GM21528 (cell line): ENCODE data around the gene TSC2.

Experiments
- ATAC-seq: cut with Tn5 transposase; IDR thresholded peaks from one replicate; pipeline ENCODE4 v1.9.1; 2021; ENCODE audit warnings: mild to moderate bottlenecking, moderate library complexity; ENCODE audit not compliant: unreplicated experiment, low FRiP score

TSC2 gene

DNA sequence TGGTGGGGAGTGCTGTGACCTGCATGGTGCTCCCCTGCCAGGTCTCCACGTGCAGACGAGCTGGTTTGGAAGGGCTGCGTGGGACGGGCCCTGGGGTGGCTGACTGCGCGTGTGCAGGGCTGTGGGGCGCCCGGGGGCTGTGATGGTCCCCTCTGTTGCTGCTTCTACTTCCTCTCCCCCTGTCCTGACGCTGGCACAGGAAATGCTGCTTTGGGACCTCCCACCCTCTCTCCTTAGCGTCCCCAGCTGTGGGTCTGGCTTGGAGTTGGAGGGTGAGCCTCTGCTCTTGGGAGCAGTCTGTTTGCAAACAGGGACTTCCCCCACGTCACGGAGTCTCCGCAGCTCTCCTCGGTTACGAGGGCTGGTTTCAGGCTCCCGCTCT, 35.2 kb downstream of the TSC2 start:
- ATAC-seq: no peak

DNA sequence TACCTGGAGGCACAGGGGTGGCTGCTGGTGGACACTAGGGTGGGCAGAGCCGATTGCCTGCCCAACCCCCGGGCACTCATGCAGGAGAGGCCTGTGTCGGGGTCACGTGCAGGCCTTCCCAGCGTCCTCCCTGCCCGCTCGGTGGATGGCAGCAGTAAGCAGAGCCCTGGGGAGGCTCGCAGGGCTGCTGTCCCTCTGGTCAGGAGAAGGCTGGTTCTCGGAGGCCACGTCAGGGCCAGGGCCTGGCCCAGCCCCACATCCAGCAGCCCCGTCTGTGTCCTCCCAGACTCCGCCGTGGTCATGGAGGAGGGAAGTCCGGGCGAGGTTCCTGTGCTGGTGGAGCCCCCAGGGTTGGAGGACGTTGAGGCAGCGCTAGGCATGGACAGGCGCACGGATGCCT, 35.6 kb downstream of the TSC2 start:
- ATAC-seq: no peak

DNA sequence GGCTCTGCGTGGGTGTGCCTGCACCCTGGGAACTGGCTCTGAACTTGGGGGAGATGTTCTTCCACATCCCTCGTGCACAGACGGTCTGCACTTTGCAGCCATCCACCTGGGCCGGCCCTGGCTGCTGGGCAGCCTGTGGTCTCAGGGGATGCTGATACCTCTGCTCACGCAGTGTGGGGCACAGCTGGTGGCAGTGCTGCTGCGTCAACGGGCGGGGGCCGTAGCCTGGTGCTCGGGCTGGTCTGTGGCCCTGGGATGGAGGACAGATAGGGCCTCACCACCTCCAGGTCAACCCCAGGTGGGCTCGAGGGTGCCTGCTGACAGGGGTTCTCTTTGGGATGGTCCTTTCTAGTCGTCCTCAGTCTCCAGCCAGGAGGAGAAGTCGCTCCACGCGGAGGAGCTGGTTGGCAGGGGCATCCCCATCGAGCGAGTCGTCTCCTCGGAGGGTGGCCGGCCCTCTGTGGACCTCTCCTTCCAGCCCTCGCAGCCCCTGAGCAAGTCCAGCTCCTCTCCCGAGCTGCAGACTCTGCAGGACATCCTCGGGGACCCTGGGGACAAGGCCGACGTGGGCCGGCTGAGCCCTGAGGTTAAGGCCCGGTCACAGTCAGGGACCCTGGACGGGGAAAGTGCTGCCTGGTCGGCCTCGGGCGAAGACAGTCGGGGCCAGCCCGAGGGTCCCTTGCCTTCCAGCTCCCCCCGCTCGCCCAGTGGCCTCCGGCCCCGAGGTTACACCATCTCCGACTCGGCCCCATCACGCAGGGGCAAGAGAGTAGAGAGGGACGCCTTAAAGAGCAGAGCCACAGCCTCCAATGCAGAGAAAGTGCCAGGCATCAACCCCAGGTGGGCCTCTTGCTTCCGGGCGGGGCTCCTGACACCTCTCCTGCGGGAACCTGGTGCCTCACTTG, 36.3 kb downstream of the TSC2 start:
- no peak for ATAC-seq

DNA sequence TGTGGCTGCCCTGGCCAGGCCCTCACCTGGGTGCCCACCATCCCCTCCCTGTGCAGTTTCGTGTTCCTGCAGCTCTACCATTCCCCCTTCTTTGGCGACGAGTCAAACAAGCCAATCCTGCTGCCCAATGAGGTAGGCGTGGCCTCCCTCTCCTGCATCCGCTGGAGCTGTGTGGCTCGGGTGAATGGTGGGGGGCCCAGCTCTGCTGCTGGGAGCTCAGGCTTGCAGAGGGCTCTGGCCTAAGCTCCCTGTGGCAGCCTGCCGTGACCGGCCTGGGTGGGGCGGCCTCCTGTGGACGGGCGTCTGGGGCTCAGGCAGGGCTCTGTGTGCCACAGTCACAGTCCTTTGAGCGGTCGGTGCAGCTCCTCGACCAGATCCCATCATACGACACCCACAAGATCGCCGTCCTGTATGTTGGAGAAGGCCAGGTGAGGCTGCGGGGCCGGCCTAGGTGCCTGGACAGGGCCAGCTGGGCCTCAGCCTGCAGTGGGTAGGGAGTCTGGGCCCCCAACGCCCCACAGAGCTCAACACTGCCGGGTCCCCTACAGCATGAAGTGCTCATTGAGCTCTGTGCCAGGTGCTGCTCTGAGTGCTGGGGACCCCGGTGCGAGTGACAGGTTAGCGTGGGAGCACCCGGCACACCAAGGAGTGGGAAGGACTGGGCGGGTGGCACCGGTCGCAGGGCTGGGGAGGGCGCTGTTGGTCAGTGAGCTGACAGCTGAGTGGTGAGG, 37.3 kb downstream of the TSC2 start:
- ATAC-seq: no peak

DNA sequence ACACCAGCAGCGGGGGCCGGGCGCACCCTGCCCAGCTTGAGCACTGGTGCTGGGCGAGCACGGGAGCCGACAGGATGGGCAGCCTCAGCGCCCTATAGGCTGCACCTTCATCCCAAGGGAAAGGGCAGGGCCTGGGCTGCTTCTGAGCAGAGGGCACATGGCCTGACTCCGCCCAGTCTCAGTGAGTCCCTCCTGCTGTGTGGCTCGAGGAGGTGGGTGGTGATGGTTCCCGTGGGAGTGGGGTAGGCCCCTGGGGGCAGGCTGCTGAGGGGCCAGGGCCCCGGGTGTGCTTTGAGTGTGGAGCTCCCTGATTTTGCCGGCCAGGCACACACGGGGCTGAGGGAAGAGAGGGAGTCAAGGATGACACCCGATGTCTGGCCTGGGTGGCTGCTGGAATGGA, 37.9 kb downstream of the TSC2 start:
- ATAC-seq: no peak

DNA sequence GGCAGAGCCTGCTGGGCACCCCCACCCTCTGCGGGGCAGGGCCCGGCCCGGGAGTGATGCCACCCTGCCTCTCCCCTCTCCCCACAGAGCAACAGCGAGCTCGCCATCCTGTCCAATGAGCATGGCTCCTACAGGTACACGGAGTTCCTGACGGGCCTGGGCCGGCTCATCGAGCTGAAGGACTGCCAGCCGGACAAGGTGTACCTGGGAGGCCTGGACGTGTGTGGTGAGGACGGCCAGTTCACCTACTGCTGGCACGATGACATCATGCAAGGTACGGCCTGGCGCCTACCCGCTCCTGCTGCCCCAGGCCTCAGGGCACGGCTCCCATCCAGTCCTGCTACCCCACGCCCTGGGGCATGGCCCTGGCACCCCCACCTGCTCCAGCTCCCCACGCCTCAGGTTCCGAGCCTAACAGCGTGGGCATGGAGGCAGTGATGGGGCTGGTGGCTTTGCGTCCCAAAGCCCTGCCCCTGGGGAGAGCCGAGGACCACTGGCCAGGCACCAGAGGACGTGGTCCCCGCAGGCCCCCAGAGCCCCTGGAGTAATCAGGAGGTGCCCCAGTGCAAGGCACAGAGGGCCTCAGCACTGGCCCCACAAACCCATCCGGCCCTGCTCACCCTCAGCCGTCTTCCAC, 38.4 kb downstream of the TSC2 start:
- ATAC-seq: no peak

DNA sequence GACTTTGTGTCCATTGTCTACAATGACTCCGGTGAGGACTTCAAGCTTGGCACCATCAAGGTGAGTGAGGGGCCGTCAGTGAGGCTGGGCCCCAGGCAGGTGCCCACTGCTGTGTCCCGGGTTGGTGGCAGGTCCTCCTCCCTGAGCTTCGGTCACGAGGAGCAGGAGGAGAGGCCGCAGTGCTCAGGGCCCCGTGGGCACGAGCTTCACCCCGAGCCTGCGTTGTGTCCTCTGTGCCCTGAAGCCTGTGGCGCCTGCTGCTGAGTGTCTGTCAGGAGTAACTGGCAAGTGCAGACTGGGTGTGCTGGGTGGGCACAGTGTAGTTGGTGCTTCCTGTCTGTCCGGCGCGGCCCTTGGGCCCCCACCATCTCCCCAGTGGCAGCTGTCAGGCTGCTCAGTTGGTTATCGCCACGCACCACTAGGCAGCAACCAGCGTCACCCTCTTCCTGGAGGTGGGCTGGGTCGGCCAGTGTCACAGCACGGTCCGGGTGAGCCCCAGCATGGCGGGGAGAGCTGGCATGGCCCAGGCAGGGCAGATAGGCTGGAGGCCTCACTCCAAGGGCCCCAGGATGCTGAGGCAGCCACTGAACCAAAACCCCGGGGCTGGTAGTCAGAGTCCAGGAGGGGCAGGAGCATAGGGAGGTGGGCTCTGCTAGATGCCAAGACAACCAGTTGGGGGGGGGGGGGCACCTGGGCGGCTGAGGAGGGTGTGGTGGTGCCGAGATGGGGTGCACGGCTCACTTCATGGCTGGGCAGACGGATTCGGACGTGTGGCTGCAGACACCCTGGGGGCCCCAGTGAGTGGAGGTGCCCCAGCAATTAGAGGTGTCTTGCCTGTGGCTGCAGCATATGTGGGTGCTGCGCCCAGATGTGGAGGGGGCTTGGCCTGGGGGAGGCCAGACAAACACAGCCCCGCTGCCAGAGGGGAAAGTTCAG, 39.3 kb downstream of the TSC2 start:
- ATAC-seq: no peak

DNA sequence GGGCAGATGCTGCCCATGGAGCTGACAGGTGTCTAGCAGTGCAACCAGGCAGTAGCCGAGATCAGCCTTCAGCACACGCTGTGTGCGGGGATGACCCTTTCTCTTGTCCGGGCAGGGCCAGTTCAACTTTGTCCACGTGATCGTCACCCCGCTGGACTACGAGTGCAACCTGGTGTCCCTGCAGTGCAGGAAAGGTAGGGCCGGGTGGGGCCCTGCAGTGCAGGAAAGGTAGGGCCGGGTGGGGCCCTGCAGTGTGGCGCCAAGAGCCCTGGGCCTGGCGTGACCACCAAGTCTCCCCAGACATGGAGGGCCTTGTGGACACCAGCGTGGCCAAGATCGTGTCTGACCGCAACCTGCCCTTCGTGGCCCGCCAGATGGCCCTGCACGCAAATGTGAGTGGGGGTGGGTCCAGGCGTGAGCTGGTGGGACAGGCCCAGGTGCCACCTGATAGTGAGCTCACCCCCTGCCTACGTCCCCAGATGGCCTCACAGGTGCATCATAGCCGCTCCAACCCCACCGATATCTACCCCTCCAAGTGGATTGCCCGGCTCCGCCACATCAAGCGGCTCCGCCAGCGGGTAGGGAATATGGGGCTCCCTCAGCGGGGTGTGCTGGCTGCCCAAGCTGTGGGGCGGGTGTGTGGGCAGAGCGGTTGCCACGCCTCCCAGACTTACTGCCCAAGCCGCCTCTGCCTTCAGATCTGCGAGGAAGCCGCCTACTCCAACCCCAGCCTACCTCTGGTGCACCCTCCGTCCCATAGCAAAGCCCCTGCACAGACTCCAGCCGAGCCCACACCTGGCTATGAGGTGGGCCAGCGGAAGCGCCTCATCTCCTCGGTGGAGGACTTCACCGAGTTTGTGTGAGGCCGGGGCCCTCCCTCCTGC, 40.2 kb downstream of the TSC2 start:
- no peak for ATAC-seq

DNA sequence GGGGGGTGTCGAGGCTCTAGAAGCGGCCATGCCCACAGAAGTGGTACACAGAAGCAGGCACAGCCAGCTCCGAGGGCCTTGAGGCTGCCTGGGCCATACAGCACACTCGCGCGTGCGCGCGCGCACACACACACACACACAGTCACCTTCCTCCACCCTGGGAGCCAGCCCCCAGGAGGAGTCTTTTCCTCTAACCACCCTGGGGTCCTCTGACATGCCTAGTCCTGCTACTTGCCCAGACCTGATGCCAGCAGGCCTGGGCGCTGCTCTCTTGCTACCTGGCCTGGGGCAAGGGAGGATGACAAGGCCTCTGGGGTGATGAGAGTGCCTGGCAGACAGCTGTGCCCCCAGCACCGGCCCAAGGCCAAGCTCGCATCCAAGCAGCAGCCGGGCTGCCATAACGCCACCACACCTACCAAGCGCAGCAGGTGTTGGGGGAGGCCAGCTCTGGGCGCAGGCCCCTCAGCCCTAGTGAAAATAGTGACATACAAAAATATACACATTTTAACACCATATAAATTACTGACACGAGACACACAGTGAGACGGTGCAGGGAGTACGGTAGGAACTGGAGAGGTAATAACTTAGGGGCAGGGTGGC, 41.1 kb downstream of the TSC2 start:
- no peak for ATAC-seq

DNA sequence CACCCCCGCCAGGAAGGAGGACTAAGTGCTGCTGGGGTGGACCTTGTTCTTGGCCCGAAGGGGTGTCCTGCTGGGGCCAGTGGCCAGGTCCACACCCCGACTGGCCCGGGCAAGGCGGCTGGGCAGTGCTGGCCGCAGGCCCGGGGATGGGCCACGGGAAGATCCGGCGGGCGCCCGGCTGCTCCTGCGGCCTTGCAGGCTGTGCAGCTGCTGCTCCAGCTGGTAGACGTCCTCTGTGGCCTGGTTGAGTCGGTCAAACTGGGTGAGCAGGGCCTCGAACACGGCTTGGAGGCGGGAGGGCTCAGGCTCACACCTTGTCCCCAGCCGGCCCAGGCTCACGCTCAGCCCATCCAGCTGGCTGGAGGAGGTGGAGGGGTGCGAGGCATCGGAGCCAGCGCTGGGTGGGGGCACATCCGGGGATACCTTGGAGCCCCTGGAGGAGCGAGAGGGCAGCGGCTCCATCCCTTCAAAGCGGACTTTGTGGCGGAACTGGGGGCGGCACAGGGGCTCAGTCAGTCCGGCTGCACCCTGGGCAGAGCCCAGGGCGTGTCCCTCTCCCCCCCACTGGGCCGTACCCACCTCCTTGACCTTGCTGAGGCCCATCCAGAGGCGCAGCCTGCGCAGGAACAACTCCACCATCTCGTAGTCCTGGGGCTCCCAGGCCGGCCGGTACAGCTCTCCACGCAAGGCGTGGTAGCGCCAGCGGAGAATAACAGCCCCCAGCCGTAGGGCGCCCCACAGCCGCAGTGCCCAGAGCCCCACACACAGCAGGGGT, 42.1 kb downstream of the TSC2 start:
- no peak for ATAC-seq

DNA sequence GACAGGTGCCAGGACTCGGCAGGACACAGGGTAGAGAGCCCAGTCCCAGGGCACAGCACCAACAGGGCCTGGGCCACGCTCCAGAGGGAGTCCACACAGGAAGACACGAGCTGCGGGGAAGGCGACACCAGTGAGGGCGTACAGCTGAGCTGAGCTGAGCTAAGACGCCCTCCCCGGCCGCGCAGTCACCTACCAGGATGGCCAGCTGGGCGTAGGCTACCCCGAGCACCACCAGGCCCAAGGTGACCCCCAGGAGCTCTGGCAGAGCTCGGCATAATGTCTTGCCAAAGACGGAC, 42.6 kb downstream of the TSC2 start:
- no peak for ATAC-seq

DNA sequence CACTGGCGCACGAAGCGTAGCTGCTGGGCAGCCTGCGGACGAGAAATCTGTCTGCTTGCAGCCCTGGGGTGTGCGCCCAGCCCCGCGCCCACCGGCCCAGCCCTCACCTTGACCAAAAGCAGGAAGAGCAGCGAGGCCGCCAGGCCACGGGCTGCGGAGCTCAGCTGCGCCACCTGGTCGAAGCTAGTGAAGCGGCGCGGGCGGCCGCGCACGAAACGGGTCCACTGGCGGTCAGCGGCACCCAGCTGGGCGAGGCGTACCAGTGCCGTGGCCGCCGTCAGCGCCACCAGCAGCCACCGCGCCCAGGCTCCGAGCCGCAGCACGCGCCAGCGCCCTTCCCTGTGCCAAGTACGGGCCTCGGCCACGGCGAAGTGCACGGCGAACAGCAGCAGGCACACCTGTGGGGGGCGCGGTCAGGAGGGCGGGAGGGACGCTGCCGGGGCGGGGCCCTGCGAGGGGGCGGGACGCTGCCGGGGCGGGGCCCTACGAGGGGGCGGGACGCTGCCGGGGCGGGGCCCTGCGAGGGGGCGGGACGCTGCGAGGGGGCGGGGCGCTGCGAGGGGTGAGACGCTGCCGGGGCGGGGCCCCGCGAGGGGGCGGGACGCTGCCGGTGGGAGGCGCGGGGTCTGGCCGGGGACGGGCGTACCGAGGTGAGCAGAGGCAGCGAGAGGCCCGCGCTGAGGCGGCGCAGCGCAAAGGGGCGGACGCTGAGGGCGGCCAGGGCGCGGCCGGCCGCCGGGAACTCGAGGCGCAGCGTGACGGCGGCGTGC, 43.2 kb downstream of the TSC2 start:
- no peak for ATAC-seq

DNA sequence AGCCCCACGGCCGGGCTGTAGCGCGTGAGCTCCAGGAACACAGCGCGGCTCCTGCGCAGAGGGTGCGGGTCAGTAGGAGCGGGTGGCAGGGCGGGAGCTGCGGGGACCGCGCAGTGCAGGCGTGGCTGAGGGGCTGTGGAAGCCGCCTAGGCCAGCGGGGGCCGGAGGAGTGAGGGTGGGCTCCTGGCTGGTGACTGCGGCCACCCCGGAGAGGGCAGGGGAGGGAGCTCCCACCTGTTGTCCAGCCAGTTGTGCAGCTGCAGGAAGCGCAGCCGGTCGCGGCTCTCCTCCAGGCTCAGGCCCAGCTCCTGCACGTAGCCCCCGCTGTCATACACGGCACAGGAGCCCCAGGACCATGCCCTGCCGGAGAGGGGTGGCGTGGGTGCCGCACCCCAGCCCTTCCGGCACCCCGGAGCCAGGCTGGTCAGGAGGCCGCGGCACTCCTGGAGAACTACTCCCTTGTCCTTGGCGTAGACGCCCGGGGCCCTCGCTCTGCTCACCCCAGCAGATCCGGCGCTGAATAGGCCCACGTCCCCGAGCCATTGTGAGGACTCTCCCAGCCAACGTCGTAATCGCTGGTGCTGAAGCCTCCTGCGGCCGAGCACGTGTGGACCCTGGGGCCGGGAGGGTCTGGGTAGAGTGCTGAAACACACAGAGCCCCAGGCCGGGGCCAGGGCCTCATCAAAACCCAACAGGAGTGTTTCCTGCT, 43.9 kb downstream of the TSC2 start:
- ATAC-seq: no peak

DNA sequence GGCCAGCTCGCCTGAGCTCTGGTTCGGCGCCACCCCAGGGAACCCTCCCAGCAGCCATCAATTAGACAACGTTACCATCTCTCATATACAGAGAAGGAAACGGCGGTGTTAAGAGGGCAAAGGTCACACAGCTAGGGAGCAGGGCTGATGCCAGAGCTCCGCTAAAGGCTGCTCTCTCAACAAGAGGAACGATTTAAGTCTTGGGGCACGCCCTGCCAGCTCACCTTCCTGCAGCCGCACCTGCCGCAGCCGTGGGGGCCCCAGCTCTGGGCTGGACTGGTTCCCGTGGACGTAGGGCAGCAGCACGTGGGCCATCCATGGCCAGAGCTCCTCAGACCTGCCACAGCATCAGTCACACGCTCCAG, 44.5 kb downstream of the TSC2 start:
- ATAC-seq: no peak

DNA sequence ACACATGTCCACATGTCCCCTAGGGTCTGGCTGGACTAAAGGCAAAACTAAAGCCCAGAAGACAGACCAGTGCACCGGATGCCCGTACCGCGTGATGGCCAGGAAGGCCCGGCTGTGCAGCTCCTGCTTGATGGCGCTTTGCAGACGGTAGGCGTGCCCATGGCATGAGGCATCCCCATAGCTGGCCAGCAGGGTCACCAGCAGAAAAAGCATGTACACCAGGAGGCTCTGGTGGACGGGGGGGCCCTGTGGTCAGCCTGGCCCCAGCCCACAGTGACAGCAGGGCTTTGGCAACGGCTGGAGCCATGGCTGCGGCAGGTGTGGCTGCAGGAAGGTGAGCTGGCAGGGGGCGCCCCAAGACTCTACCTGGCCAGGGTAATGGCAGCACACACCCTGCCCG, 45.1 kb downstream of the TSC2 start:
- ATAC-seq: no peak

DNA sequence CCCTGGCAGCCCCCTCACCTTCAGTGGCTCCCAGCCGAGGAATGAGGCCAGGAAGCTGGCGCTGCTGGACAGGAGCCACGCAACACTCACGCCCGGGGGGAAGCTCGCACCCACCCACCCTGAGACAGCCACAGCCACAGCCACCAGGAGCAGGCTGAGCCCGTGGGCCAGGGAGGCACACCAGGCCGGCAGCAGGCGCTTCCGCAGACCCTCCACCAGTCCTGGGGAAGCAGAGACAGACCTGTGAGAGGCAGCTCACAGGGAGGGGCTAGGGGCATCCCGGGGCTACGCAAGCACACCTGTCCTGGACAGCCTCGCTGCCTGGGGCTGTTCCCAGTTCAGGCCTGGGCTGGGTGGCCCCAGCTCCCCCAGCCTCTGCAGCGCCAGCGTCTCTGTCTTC, 46.0 kb downstream of the TSC2 start:
- ATAC-seq: no peak

DNA sequence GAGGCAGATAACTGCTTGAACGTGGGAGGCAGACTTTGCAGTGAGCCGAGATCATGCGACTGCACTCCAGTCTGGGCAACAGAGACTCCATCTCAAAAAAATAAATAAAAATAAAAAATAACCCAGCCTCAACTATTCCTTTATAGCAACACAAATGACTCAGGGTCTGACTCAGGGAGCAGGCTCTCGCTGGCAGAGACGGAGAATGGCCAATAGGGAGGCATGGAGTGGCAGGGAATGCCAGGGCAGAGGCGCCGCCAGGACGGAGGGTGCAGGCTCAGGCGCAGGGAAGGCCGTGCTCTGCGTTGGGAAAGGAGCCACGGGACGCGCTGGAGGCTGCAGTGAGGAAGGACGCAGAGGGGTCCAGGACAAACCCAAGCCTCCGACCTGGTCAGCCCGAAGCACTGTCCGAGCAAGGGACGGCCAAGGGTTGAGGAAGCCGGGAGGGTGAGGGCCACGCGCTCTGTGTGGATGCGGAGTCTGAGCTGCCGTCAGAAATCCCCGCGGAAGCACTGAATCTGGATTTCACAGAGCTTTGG, 47.6 kb downstream of the TSC2 start:
- ATAC-seq: no peak
